ENCODE data around the gene ZNF420. TPM values are rescaled to one million over a fixed set of nuclear protein-coding genes. Genes with fewer than 3 reads are reported as not detected.

Gene ZNF420
- polyA plus RNA-seq, 3 donors = 1.4 to 2.5 (median 1.8) TPM

- H3K4me3 ChIP-seq (replicated peaks in 1 of 3; ENCODE audit: low read depth in 2 of 3, low read length in 3 of 3) = peak within 1 kb of the TSS; percentile 70 to 100 (median 98)
- peak within 1 kb of the TSS; percentile 76 for H3K9ac ChIP-seq (ENCODE audit: insufficient read depth, low read length, poor library complexity, severe bottlenecking)
- no peaks in the 10 kb centered on the region for H3K27me3 ChIP-seq (ENCODE audit: control insufficient read depth in 2 of 2, insufficient read depth in 2 of 2, low read length in 2 of 2)
- H3K27ac ChIP-seq (ENCODE audit: low read depth in 1 of 2, low read length in 2 of 2) = peak within 1 kb of the TSS; percentile 46 to 87
- H3K79me2 ChIP-seq (ENCODE audit: insufficient read depth, low read length) = no peaks in the 10 kb centered on the region
- H3K9me3 ChIP-seq (replicated peaks in 1 of 2; ENCODE audit: control insufficient read depth in 1 of 2, insufficient read depth in 1 of 2, low read length in 2 of 2) = peaks cover 46 to 66% of the 10 kb centered on the region in 2 donors
- H2AFZ ChIP-seq (ENCODE audit: insufficient read depth, low read depth, low read length, poor library complexity, severe bottlenecking) = peak within 1 kb of the TSS; percentile 100
- H3K36me3 ChIP-seq (replicated peaks in 1 of 2; ENCODE audit: control insufficient read depth in 1 of 2, insufficient read depth in 2 of 2, low read length in 2 of 2) = peaks cover 20 to 27% of the 10 kb centered on the region in 2 donors
- H3K4me2 ChIP-seq (replicated peaks; ENCODE audit: extremely low read depth, low read length, poor library complexity, severe bottlenecking) = peak within 1 kb of the TSS; percentile 88
- TF ChIP-seq, protein P1, sequence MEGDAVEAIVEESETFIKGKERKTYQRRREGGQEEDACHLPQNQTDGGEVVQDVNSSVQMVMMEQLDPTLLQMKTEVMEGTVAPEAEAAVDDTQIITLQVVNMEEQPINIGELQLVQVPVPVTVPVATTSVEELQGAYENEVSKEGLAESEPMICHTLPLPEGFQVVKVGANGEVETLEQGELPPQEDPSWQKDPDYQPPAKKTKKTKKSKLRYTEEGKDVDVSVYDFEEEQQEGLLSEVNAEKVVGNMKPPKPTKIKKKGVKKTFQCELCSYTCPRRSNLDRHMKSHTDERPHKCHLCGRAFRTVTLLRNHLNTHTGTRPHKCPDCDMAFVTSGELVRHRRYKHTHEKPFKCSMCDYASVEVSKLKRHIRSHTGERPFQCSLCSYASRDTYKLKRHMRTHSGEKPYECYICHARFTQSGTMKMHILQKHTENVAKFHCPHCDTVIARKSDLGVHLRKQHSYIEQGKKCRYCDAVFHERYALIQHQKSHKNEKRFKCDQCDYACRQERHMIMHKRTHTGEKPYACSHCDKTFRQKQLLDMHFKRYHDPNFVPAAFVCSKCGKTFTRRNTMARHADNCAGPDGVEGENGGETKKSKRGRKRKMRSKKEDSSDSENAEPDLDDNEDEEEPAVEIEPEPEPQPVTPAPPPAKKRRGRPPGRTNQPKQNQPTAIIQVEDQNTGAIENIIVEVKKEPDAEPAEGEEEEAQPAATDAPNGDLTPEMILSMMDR (IDR thresholded peaks at IDR 0.05) = no peak
- no peaks in the 10 kb centered on the region for H4K20me1 ChIP-seq (ENCODE audit: insufficient read depth, low read length)
- intact Hi-C loops (cut with micrococcal nuclease) = loop anchor here (1.0 to 10.0 kb wide), 9 partner anchors 38 to 1428 kb away; partner anchors contain the start of genes ZNF345 (in 2 of the 2), ZNF420 (in 2 of the 2), IGFLR1 (in 1 of the 2) and LIN37 (in 1 of the 2)
- peak; percentile 94 to 98 (median 97) for DNase-seq
- Mint-ChIP-seq H3K9me3 (peaks cover 32 to 72% (median 50%) of the 10 kb centered on the region in 7 donors), H3K4me3 (no peak within 1 kb of the TSS), H3K36me3 (peaks cover 25 to 33% of the 10 kb centered on the region in 2 donors), H3K27me3 (ENCODE audit: low read depth in 3 of 3) (peaks cover 0 to 1% (median 0%) of the 10 kb centered on the region in 3 donors), H3K27ac (no peak within 1 kb of the TSS), H3K4me1 (no peaks in the 10 kb centered on the region)
- WGBS (ENCODE audit: insufficient coverage) = 1% methylated on average over 24 of the region's 30 CpGs
- peaks cover 5 to 17% of the 10 kb centered on the region in 2 donors for H3K4me1 ChIP-seq (ENCODE audit: control insufficient read depth in 1 of 2, insufficient read depth in 2 of 2, low read length in 2 of 2)
These were observed 94.4 kb downstream of the ZNF420 start, which contains the start of gene ZNF585A for GRCh38 chr19:37172368-37173366. ZNF585A (minus strand) TSS chr19:37172695; CDS start chr19:37169910, 2,785 bp downstream.

Other genes starting within 250 kb of the ZNF420 start
- gene ZNF790, start 240.0 kb upstream of the ZNF420 start, polyA plus RNA-seq = 1 to 10 TPM in 2 of 3 donors, under 1 TPM in 1; 0.35 to 2.7 (median 2.3) TPM
- gene ZNF345, start 227.6 kb upstream of the ZNF420 start, polyA plus RNA-seq = 1 to 10 TPM in 2 of 3 donors, under 1 TPM in 1; 0.66 to 2.3 (median 1.3) TPM
- gene ZNF829, start 162.1 kb upstream of the ZNF420 start, polyA plus RNA-seq = under 1 TPM; 0.05 to 0.14 (median 0.08) TPM
- gene ZNF568, start 162.1 kb upstream of the ZNF420 start, polyA plus RNA-seq = under 1 TPM; 0.38 to 0.96 (median 0.79) TPM
- 10 to 100 TPM in 2 of 3 donors, 1 to 10 TPM in 1; 6.4 to 25.5 (median 23.2) TPM for gene ZNF585A, start 94.3 kb downstream of the ZNF420 start, polyA plus RNA-seq
- gene ZNF585B, start 132.1 kb downstream of the ZNF420 start, polyA plus RNA-seq = 1 to 10 TPM; 1.4 to 2.8 (median 2.6) TPM
- 1 to 10 TPM; 2.8 to 4.2 (median 3.5) TPM for gene ZNF383, start 139.8 kb downstream of the ZNF420 start, polyA plus RNA-seq